GM18502 (cell line): Measurements from ENCODE around the gene GATAD2A.

Experiments
- ATAC-seq: cut with Tn5 transposase; IDR thresholded peaks from one replicate; pipeline ENCODE4 v1.9.1; 2021; ENCODE audit warnings: mild to moderate bottlenecking; ENCODE audit not compliant: unreplicated experiment, poor library complexity

The GATAD2A gene

GRCh38 chr19:19420570-19421298, 15.3 kb downstream of the GATAD2A start:
- ATAC-seq = no peak

GRCh38 chr19:19421299-19421696, 15.8 kb downstream of the GATAD2A start:
- ATAC-seq = no peak

GRCh38 chr19:19422156-19422555, 16.7 kb downstream of the GATAD2A start:
- ATAC-seq = no peak

GRCh38 chr19:19423322-19423721, 17.8 kb downstream of the GATAD2A start:
- no peak for ATAC-seq

DNA sequence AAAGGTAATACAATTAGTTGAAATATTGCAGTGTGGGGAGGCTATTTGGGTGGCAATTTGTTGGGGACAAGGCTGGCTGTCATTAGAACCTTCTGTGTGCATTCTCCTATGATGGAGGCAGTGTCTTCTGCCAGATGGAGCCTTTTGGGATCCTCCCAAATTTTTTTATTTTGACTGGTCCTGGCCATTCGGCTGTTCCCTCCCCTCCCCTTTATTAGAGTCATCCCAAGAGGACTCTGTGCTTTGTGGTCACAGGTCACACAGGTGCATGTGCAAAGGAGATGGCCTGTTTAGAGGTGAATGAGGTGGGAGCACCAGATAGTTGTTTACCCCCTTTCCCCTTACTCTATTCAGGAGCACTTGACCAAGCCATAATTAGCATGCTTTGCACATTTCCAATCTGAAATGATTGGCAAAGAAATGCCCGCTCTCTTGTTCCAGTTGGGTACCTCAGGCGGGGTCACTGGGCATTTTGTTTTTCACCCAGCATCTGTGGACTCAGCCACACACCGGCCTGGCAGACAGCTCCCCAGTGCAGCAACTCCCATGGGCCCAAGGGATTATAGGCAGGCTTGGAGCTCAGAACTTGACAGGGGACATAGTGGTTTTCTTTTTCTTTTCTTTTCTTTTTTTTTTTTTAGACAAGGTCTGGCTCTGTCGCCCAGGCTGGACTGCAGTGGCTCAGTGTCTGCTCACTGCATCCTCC, 19.8 kb downstream of the GATAD2A start:
- no peak for ATAC-seq

- ATAC-seq = no peak
Measured at GRCh38 chr19:19426216-19426615, 20.7 kb downstream of the GATAD2A start.

GRCh38 chr19:19426799-19427198, 21.3 kb downstream of the GATAD2A start:
- ATAC-seq = no peak

DNA sequence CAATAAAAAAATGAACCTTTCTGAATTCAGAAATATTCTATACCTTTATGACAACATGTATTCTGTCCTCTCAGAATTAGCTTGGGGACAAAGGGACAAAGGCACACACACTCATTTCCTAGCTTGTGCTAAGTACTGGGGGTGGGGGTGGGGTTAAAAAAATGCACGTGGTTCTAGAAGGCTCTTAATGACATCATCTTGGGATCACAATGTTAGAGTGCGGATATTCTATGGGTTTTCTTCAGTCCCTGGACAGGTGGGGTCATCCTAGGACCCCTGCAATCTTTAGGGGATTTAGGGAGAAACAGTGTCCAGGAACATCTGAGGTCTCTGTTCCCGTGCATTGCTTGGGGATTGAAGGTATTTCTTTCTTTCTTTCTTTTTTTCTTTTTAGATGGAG, 21.8 kb downstream of the GATAD2A start:
- ATAC-seq = no peak

- ATAC-seq = no peak
Measured at GRCh38 chr19:19427944-19428343, 22.5 kb downstream of the GATAD2A start.

DNA sequence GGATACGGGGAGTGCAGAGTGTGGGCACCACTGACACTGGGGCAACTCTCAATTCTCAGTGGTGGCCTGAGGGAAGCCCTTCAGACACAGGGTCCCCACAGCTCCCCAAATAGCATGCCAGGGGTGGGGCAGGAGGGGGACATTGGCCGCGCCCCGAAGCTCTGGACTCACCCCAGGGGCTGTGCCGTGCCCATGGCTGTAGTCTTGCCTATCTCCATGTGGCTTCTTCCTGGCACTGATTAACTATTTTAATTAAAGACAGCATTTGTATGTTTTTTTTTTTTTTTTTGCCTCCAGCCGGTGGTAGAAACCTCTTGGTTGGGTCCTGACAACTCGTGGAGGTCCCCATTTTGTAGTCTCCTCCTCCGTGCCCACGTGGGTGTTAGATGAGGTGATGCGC, 23.3 kb downstream of the GATAD2A start:
- ATAC-seq = no peak

DNA sequence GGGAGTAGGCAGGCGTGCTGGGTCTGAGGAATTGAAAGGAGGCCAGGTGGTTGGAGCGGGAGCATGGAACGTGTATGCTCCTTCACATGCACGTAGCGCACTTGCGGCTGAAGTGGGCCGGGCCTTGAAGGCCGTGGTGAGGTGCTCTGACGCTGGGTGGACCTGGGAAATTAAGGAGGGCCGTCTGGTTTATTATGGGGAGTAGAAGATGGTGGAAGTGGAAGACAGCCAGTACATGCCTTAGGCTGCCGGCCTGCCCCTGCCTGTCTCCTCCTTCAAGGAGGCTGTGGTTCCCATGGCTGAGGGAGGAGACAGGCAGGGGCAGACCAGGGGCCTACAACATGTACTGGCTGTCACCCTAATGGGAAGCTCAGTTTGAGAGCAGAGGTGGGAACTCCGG, 23.9 kb downstream of the GATAD2A start:
- ATAC-seq = no peak

GRCh38 chr19:19432732-19433131, 27.3 kb downstream of the GATAD2A start:
- ATAC-seq = no peak

- ATAC-seq = no peak
Measured at GRCh38 chr19:19433666-19434213, 28.3 kb downstream of the GATAD2A start.

- no peak for ATAC-seq
Measured at GRCh38 chr19:19434483-19435045, 29.1 kb downstream of the GATAD2A start.

DNA sequence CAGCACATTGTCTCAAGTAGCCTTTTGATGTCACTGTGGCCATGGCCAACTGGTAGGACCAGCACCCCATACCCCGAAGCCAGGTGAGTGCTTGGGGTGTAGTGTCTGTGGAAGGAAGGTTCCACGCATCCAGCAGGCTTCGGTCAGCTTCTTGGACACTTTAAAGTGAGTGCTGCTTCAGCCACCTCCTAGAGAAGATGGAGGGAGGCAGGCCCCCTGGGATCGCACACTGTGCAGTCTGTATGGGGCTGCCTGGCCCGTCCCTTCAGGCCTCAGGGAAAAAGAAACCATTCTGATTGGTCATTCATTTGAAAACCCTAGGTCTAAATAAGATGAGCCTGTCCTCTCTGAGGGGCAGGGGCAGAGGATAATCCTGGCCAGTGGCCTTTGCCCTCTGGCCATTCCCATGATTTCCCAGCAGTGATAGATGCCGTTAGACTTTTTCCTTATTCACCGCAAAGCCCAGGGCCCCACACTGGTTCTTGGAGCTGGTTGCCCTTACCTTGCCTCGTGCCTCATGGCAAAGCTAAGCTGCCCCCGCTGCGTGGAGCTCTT, 30.7 kb downstream of the GATAD2A start:
- no peak for ATAC-seq

DNA sequence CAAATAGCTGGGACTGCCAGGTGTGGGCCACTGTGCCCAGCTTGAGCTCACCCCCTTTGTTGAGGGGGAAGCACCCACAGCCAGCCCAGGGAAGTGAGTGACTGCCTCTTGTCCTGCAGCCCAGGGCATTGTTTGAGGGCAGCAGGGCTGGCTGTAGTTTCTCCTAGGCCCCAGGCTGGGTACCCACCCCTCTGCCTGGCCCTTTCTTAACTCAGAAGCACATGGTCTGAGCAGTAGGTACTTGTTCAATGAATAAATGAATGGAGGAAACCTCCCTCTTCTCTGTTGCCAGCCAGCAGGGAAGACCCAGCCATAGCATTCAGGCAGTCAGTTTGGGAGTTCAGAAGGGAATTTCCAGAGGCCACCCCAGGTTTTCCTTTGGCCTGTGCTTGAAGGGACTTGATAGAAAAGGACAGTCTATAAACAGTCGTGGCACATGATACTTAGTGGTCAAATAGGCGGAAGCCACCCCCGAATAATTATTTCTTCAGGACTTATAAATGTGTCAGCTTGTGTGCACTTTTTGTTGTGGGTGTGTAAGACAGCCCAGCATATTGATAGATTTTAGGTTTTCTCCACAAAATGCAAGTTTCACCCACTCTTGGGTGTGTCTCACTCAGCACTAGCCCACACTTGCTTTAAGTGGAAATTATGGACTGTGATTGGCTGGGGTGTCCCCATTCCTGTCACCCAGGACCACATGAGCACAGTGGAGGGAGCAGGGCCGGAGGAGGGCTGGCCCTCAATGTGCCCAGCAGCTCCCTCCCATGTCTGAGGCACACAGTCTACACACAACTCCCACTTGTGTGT, 33.1 kb downstream of the GATAD2A start:
- no peak for ATAC-seq

DNA sequence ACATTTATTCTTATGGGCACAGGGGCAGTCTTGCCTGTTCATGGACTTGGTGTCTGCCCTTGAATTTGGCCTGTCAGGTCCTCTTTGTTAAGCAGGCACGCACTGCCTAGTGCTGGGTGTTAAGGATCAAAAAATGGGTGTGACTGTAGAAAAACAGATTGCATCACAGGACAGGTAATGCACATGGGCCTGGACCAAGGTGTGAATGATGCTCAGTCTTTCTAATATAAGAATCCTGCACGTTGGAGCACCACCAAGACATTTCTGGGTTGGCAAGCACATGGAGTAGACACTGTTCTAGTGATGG, 33.7 kb downstream of the GATAD2A start:
- ATAC-seq = no peak

GRCh38 chr19:19443283-19443682, 37.8 kb downstream of the GATAD2A start:
- no peak for ATAC-seq

- ATAC-seq = no peak
Measured at GRCh38 chr19:19443902-19444680, 38.6 kb downstream of the GATAD2A start.

DNA sequence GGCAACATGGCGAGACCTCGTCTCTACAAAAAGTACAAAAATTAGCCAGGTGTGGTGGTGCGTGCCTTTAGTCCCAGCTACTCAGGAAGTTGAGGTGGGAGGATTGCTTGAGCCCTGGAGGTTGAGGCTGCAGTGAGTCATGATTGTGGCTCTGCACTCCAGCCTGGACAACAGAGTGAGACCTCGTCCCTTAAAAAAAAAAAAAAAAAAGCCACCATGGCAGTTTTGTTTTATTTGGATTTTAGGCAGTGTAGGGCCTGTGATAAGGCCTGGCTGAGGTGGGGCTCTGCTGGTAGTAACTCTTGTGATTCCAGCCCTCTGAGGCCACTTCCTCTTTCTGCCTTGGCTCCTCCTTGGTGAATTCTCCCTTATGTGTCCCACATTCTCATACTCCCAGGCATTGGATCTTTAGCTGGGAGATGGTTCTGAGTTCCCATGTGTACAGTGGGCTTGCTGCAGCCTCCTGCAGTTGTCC, 39.2 kb downstream of the GATAD2A start:
- ATAC-seq = no peak
